Suprapubic skin (tissue), 4 donors: ENCODE data around the gene MT1E. TPM values are rescaled to one million over a fixed set of nuclear protein-coding genes. Genes with fewer than 3 reads are reported as not detected.
A peak's percentile ranks its signal among the peaks of the same experiment; 100 is the strongest.

Experiments used
- DNase-seq, 2 donors: peaks; one replicate each; pipeline ENCODE4 v3.0.0-alpha.2; 2019; ENCODE audit warnings: low spot score in 2 of 2
- H3K27ac ChIP-seq: fragments of 200-600 bp; sonication (generic); one replicate; pipeline ENCODE4 v1.5.1; 2019
- H3K27me3 ChIP-seq: fragments of 200-600 bp; sonication (generic); one replicate; pipeline ENCODE4 v1.5.1; 2019
- H3K36me3 ChIP-seq: fragments of 200-600 bp; sonication (generic); one replicate; pipeline ENCODE4 v1.5.1; 2019
- H3K4me1 ChIP-seq: fragments of 200-600 bp; sonication (generic); one replicate; pipeline ENCODE4 v1.5.1; 2019
- H3K4me3 ChIP-seq: fragments of 200-600 bp; sonication (generic); one replicate; pipeline ENCODE4 v1.5.1; 2019; ENCODE audit warnings: mild to moderate bottlenecking
- H3K9me3 ChIP-seq: fragments of 200-600 bp; sonication (generic); one replicate; pipeline ENCODE4 v1.5.1; 2019
- CTCF ChIP-seq, 2 donors: fragments of 200-600 bp in 1 of 2; fragments of 450-650 bp in 1 of 2; sonication (generic) in 1 of 2; IDR thresholded peaks; one replicate each; pipeline ENCODE4 v1.5.1; 2016 to 2019; ENCODE audit warnings: antibody characterized with exemption in 2 of 2, mild to moderate bottlenecking in 1 of 2, moderate library complexity in 1 of 2
- EP300 ChIP-seq: sonication (generic); formaldehyde crosslinking; IDR thresholded peaks from one replicate; pipeline ENCODE4 v1.6.1; 2017; ENCODE audit warnings: antibody characterized with exemption
- POLR2A ChIP-seq, 2 donors: fragments of 450-650 bp; IDR thresholded peaks; one replicate each; pipeline ENCODE4 v1.6.1; 2017; ENCODE audit warnings: antibody characterized with exemption in 2 of 2, mild to moderate bottlenecking in 2 of 2, moderate library complexity in 2 of 2
- POLR2AphosphoS5 ChIP-seq, 3 donors: sonication (generic); formaldehyde crosslinking; IDR thresholded peaks; one replicate each; pipeline ENCODE4 v1.6.1; 2017; ENCODE audit warnings: antibody characterized with exemption in 3 of 3
- WGBS: methylation state at CpG from one replicate; pipeline ENCODE4 v1.1.5; 2018; 5-methylcytosine and 5-hydroxymethylcytosine counted together
- total RNA-seq, 4 donors: library from RNA; depleted of rRNA; stranded (reverse); fragments of >200 nt; gene quantifications; one replicate each; pipeline ENCODE4 v1.1.0, GENCODE V29; 2016

MT1E gene
- total RNA-seq, 4 donors from 2014 or later: 454 to 1,259 (median 584) TPM

GRCh38 chr16:56634715-56635440, 9.3 kb downstream of the MT1E start:
- WGBS: 72% methylated on average over 46 of the region's 47 CpGs
- Histone ChIP-seq H3K4me1 (peaks cover 44% of the 10 kb centered on the region), H3K36me3 (no peaks in the 10 kb centered on the region), H3K27me3 (peaks cover 42% of the 10 kb centered on the region), H3K4me3 (peak overlapping the region; percentile 36), H3K9me3 (no peaks in the 10 kb centered on the region), H3K27ac (no peak overlapping the region)
- TF ChIP-seq POLR2A (IDR thresholded peaks at IDR 0.05) (no peak), EP300 (no peak), POLR2AphosphoS5 (IDR thresholded peaks at IDR 0.05) (no peak), CTCF (IDR thresholded peaks at IDR 0.05) (no peak)
- DNase-seq: no peak

GRCh38 chr16:56635441-56635967, 9.9 kb downstream of the MT1E start:
- Histone ChIP-seq H3K4me3 (peak overlapping the region; percentile 36), H3K4me1 (peaks cover 44% of the 10 kb centered on the region)
- TF ChIP-seq POLR2AphosphoS5 (IDR thresholded peaks at IDR 0.05): no peak
- TF ChIP-seq EP300: no peak
- TF ChIP-seq POLR2A (IDR thresholded peaks at IDR 0.05): no peak
- TF ChIP-seq CTCF (IDR thresholded peaks at IDR 0.05): no peak

GRCh38 chr16:56636616-56637413, 11.2 kb downstream of the MT1E start:
- H3K9me3 ChIP-seq: no peaks in the 10 kb centered on the region
- H3K27me3 ChIP-seq: peaks cover 42% of the 10 kb centered on the region
- no peak for DNase-seq
- WGBS: 72% methylated on average over 7 of the region's 9 CpGs
- H3K4me3 ChIP-seq: no peak overlapping the region
- no peak for TF ChIP-seq CTCF (IDR thresholded peaks at IDR 0.05)
- TF ChIP-seq POLR2AphosphoS5 (IDR thresholded peaks at IDR 0.05): no peak
- no peak for TF ChIP-seq EP300
- TF ChIP-seq POLR2A (IDR thresholded peaks at IDR 0.05): no peak
- H3K4me1 ChIP-seq: peaks cover 41% of the 10 kb centered on the region
- no peaks in the 10 kb centered on the region for H3K36me3 ChIP-seq
- no peak overlapping the region for H3K27ac ChIP-seq

More at GRCh38 chr16:56635441-56635967, 9.9 kb downstream of the MT1E start:
- DNase-seq: no peak
- Histone ChIP-seq H3K9me3 (no peaks in the 10 kb centered on the region), H3K36me3 (no peaks in the 10 kb centered on the region), H3K27me3 (peaks cover 42% of the 10 kb centered on the region), H3K27ac (no peak overlapping the region)
- 66% methylated on average over 34 of the region's 40 CpGs for WGBS

- DNase-seq: peak; percentile 88 to 91
- 30% methylated on average over 39 of the region's 68 CpGs for WGBS
- Histone ChIP-seq H3K36me3 (no peaks in the 10 kb centered on the region), H3K27ac (peak within 1 kb of the TSS; percentile 74), H3K4me3 (peak within 1 kb of the TSS; percentile 47), H3K4me1 (peaks cover 34% of the 10 kb centered on the region), H3K27me3 (peaks cover 42% of the 10 kb centered on the region), H3K9me3 (no peaks in the 10 kb centered on the region)
- TF ChIP-seq EP300 (no peak), POLR2A (IDR thresholded peaks at IDR 0.05) (peak in 1 of 2 donors; percentile 63), POLR2AphosphoS5 (IDR thresholded peaks at IDR 0.05) (peak in 1 of 3 donors; percentile 66)
Measured at GRCh38 chr16:56637814-56638750, 12.5 kb downstream of the MT1E start, which contains the start of gene MT1A. MT1A (plus strand) TSS chr16:56638666; CDS start chr16:56638739, 73 bp downstream.

- Histone ChIP-seq H3K36me3 (no peaks in the 10 kb centered on the region), H3K27ac (peak overlapping the region; percentile 74), H3K27me3 (peaks cover 42% of the 10 kb centered on the region), H3K4me3 (no peak overlapping the region), H3K4me1 (peaks cover 40% of the 10 kb centered on the region), H3K9me3 (no peaks in the 10 kb centered on the region)
- WGBS: 90% methylated on average over 1 of the region's 1 CpG
- TF ChIP-seq POLR2AphosphoS5 (IDR thresholded peaks at IDR 0.05) (no peak), POLR2A (IDR thresholded peaks at IDR 0.05) (no peak), EP300 (no peak), CTCF (IDR thresholded peaks at IDR 0.05) (no peak)
- DNase-seq: no peak
Measured at GRCh38 chr16:56639045-56639444, 13.5 kb downstream of the MT1E start.
